Measurements from ENCODE around the gene AASDHPPT. TPM values are rescaled to one million over a fixed set of nuclear protein-coding genes. Genes with fewer than 3 reads are reported as not detected.

Gene AASDHPPT
- total and polyA plus RNA-seq, 2 of the 4 experiments (the other 2 are of a cell fraction) = 22.0 to 56.3 TPM

- no peaks in the 10 kb centered on the region for H3K36me3 ChIP-seq (ENCODE audit: control insufficient read depth, insufficient read depth, low read length)
- dilution Hi-C loops (cut with HindIII; ENCODE audit: low sequenced_read_pairs, unreplicated experiment) = no loop called here
Observed at GRCh38 chr11:106032861-106033260, 44.6 kb upstream of the AASDHPPT start.

More at GRCh38 chr11:106032861-106033260, 44.6 kb upstream of the AASDHPPT start:
- H3K4me2 ChIP-seq (ENCODE audit: low read depth, low read length) = no peak overlapping the region
- no peak overlapping the region for H2AFZ ChIP-seq (replicated peaks; ENCODE audit: low read length, poor library complexity)
- no peak overlapping the region for H3K4me3 ChIP-seq (ENCODE audit: insufficient read depth, low read depth, low read length)
- no peak overlapping the region for H4K8ac ChIP-seq (ENCODE audit: low read depth in 2 of 2, low read length in 2 of 2)
- H3K27ac ChIP-seq (ENCODE audit: insufficient read depth, low read length) = no peak overlapping the region
- TF ChIP-seq RCOR1 (IDR thresholded peaks at IDR 0.05; ENCODE audit: insufficient replicate concordance, low read length) (no peak), POLR2A (IDR thresholded peaks at IDR 0.05; ENCODE audit: low read depth, low read length) (no peak)
- no peaks in the 10 kb centered on the region for H4K20me1 ChIP-seq (ENCODE audit: insufficient read depth, low read length)
- no peak overlapping the region for H2BK20ac ChIP-seq (ENCODE audit: low read depth, low read length)
- no peaks in the 10 kb centered on the region for H3K9me1 ChIP-seq (ENCODE audit: insufficient read depth, low read length)
- no peak overlapping the region for H4K5ac ChIP-seq (ENCODE audit: low read depth, low read length)
- intact Hi-C loops (cut with micrococcal nuclease) (no loop called here), in situ Hi-C loops (cut with MboI; ENCODE audit: low sequenced_read_pairs) (no loop called here)
- H3K14ac ChIP-seq (replicated peaks; ENCODE audit: low read depth, low read length) = no peak overlapping the region
- no peak overlapping the region for H2BK120ac ChIP-seq (ENCODE audit: low read depth, low read length)
- no peak overlapping the region for H3K9ac ChIP-seq (ENCODE audit: low read depth, low read length)
- no peak overlapping the region for H2AK9ac ChIP-seq (replicated peaks; ENCODE audit: low read depth, low read length, poor library complexity)
- ChIA-PET CTCF (no interaction called here), POLR2A (ENCODE audit: unreplicated experiment) (no interaction called here)
- no peak overlapping the region for H3K4ac ChIP-seq (ENCODE audit: low read depth, low read length)
- H3K23ac ChIP-seq (ENCODE audit: low read depth, low read length) = no peak overlapping the region
- H2AK5ac ChIP-seq (ENCODE audit: low read depth, low read length) = no peak overlapping the region
- no peak overlapping the region for H3K18ac ChIP-seq (ENCODE audit: low read depth, low read length)
- no CpG with 5 or more reads among the region's 2 CpGs for WGBS, 2 experiments (ENCODE audit: extremely low coverage in 2 of 2, insufficient read length in 1 of 2)
- no peaks in the 10 kb centered on the region for H3K27me3 ChIP-seq (ENCODE audit: control insufficient read depth, insufficient read depth, low read length)
- H2BK15ac ChIP-seq (ENCODE audit: low read depth, low read length) = no peak overlapping the region
- DNase-seq (no peak), ATAC-seq (ENCODE audit: low read depth) (no peak)
- H3K4me1 ChIP-seq (ENCODE audit: control insufficient read depth, insufficient read depth, low read length) = no peaks in the 10 kb centered on the region; the same call in 1 of the 2 replicates
- H2BK5ac ChIP-seq (ENCODE audit: low read depth, low read length, poor library complexity, severe bottlenecking) = no peak overlapping the region
- no peaks in the 10 kb centered on the region for H3K79me1 ChIP-seq (ENCODE audit: low read depth in 1 of 2, low read length in 2 of 2)
- no TSS peak for BruUV-seq (replicated peaks)
- no peak overlapping the region for H3K56ac ChIP-seq (ENCODE audit: extremely low read depth, insufficient read depth, low read length)
- H4K91ac ChIP-seq (ENCODE audit: insufficient read depth, low read depth, low read length) = no peak overlapping the region
- no peaks in the 10 kb centered on the region for H3K9me3 ChIP-seq (ENCODE audit: control insufficient read depth, insufficient read depth, low read length)
